RWPE2 (cell line): Measurements from ENCODE around the gene NOC4L.

Experiments
- ATAC-seq: fragments of 200-7000 bp; cut with Tn5 transposase; 3 replicates; pipeline ENCODE4 v1.9.1; 2021; ENCODE audit warnings: low read depth
- DNase-seq: peaks from one replicate; pipeline ENCODE4 v3.0.0-alpha.2; 2020; ENCODE audit warnings: low spot score
- H3K27ac ChIP-seq: fragments of 450-650 bp; 2 replicates; pipeline ENCODE4 v1.5.1; 2017; ENCODE audit warnings: mild to moderate bottlenecking; ENCODE audit not compliant: poor library complexity, severe bottlenecking
- H3K27me3 ChIP-seq: fragments of 250-450 bp; sonication (Bioruptor Pico); 2 replicates; pipeline ENCODE4 v1.5.1; 2021; ENCODE audit warnings: mild to moderate bottlenecking, moderate library complexity; ENCODE audit not compliant: insufficient read depth, poor library complexity, severe bottlenecking
- H3K36me3 ChIP-seq: fragments of 250-450 bp; sonication (Bioruptor Pico); 2 replicates; pipeline ENCODE4 v1.5.1; 2020; ENCODE audit warnings: low read depth, mild to moderate bottlenecking, moderate library complexity
- H3K4me1 ChIP-seq: fragments of 250-450 bp; sonication (Bioruptor Pico); 2 replicates; pipeline ENCODE4 v1.5.1; 2021; ENCODE audit warnings: mild to moderate bottlenecking, moderate library complexity; ENCODE audit not compliant: insufficient read depth, poor library complexity, severe bottlenecking
- H3K4me3 ChIP-seq: fragments of 250-450 bp; sonication (Bioruptor Pico); 2 replicates; pipeline ENCODE4 v1.5.1; 2021; ENCODE audit warnings: mild to moderate bottlenecking, moderate library complexity; ENCODE audit not compliant: severe bottlenecking
- H3K9me3 ChIP-seq: fragments of 250-450 bp; sonication (Bioruptor Pico); 2 replicates; pipeline ENCODE4 v1.5.1; 2021; ENCODE audit warnings: mild to moderate bottlenecking, moderate library complexity; ENCODE audit not compliant: severe bottlenecking
- CTCF ChIP-seq: fragments of 450-650 bp; IDR thresholded peaks from one replicate; pipeline ENCODE4 v1.5.1; 2017; ENCODE audit warnings: mild to moderate bottlenecking, moderate library complexity; ENCODE audit not compliant: poor library complexity, severe bottlenecking

The NOC4L gene

GRCh38 chr12:132197581-132198354 is 53.5 kb downstream of the NOC4L start:
- ATAC-seq = no peak
- DNase-seq = no peak
- Histone ChIP-seq H3K27me3 (peaks cover 19% of the 10 kb centered on the region), H3K4me1 (no peaks in the 10 kb centered on the region), H3K27ac (no peak overlapping the region), H3K36me3 (no peaks in the 10 kb centered on the region), H3K9me3 (peaks cover 5% of the 10 kb centered on the region), H3K4me3 (no peak overlapping the region)
- TF ChIP-seq CTCF = no peak

- Histone ChIP-seq H3K9me3 (no peaks in the 10 kb centered on the region), H3K27me3 (peaks cover 31% of the 10 kb centered on the region), H3K27ac (no peak overlapping the region), H3K4me1 (no peaks in the 10 kb centered on the region), H3K36me3 (no peaks in the 10 kb centered on the region), H3K4me3 (no peak overlapping the region)
- no peak for TF ChIP-seq CTCF
- DNase-seq (no peak), ATAC-seq (no peak)
Measured at GRCh38 chr12:132199101-132199500, 54.8 kb downstream of the NOC4L start.

- no peak overlapping the region for H3K27ac ChIP-seq
- ATAC-seq (no peak), DNase-seq (no peak)
- H3K27me3 ChIP-seq = peaks cover 37% of the 10 kb centered on the region
- no peak overlapping the region for H3K4me3 ChIP-seq
- TF ChIP-seq CTCF = no peak
- H3K4me1 ChIP-seq = no peaks in the 10 kb centered on the region
- no peaks in the 10 kb centered on the region for H3K9me3 ChIP-seq
- no peaks in the 10 kb centered on the region for H3K36me3 ChIP-seq
Measured at GRCh38 chr12:132199526-132200319, 55.5 kb downstream of the NOC4L start.

GRCh38 chr12:132200800-132201199 is 56.5 kb downstream of the NOC4L start:
- Histone ChIP-seq H3K36me3 (no peaks in the 10 kb centered on the region), H3K4me1 (no peaks in the 10 kb centered on the region), H3K4me3 (no peak overlapping the region), H3K27ac (no peak overlapping the region), H3K9me3 (no peaks in the 10 kb centered on the region), H3K27me3 (peaks cover 44% of the 10 kb centered on the region)
- DNase-seq (no peak), ATAC-seq (no peak)
- TF ChIP-seq CTCF = no peak
